ENCODE results near the gene TMC7.

Gene TMC7

GRCh38 chr16:19003935-19004334 lies 20.2 kb downstream of the TMC7 start:
- WGBS (ENCODE audit: insufficient coverage, insufficient read length): no CpG with 5 or more reads among the region's 4 CpGs
- no peak overlapping the region for H3K27ac ChIP-seq (ENCODE audit: low read length)
- H3K36me3 ChIP-seq (ENCODE audit: control insufficient read depth, insufficient read depth, low read length): no peaks in the 10 kb centered on the region
- H3K4me1 ChIP-seq (ENCODE audit: control insufficient read depth, insufficient read depth, low read length): peaks cover 5% of the 10 kb centered on the region; the same call in 1 of the 2 replicates
- DNase-seq (ENCODE audit: low read depth, low spot score): no peak
- no peak overlapping the region for H3K4me3 ChIP-seq (ENCODE audit: low read length)
- H3K9me3 ChIP-seq (ENCODE audit: control insufficient read depth, insufficient read depth, low read length): no peaks in the 10 kb centered on the region
- H3K27me3 ChIP-seq (ENCODE audit: control insufficient read depth, insufficient read depth, low read length): no peaks in the 10 kb centered on the region

DNA sequence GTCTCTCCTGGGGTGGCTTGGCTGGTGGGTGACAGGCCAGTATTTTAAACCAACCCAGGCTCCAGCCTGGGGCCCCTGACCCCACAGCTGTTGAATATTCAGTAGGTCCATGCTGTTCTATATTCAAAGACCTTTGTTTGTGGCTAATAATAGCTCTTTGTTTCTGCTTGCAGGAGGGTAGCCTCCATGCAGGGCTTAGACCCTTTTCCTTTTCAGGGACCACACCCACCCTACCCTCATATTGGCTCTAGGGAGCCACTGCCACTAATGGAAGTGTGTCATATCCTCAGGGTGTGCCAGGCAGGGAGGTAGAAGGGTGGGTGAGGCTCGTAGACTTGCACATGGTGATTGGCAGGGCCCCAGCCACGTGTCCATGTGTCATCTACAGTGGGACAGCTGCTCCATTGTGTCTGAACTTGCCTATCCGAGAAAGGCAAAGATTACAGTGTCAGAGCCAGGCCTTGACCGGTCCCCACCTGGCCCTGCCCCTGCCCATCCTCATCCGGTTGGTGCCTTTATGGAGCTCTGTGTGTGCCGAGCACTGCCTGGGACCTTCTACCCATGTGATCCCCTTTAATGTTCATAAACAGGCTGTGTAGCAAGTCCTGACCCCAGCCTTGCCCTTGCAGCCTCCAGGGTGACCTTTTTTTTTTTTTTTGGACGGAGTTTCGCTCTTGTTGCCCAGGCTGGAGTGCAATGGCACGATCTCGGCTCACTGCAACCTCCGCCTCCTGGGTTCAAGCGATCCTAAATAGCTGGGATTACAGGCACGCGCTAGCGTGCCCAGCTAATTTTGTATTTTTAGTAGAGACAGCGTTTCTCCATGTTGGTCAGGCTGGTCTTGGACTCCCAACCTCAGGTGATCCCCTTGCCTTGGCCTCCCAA lies 22.1 kb downstream of the TMC7 start:
- Histone ChIP-seq H3K36me3 (ENCODE audit: control insufficient read depth, insufficient read depth, low read length) (no peaks in the 10 kb centered on the region), H3K27ac (ENCODE audit: low read length) (no peak overlapping the region), H3K4me3 (ENCODE audit: low read length) (no peak overlapping the region), H3K27me3 (ENCODE audit: control insufficient read depth, insufficient read depth, low read length) (no peaks in the 10 kb centered on the region), H3K4me1 (ENCODE audit: control insufficient read depth, insufficient read depth, low read length) (peaks cover 5% of the 10 kb centered on the region; the same call in 1 of the 2 replicates), H3K9me3 (ENCODE audit: control insufficient read depth, insufficient read depth, low read length) (no peaks in the 10 kb centered on the region)
- DNase-seq (ENCODE audit: low read depth, low spot score): no peak
- WGBS (ENCODE audit: insufficient coverage, insufficient read length): no CpG with 5 or more reads among the region's 16 CpGs

- no CpG with 5 or more reads among the region's 20 CpGs for WGBS (ENCODE audit: insufficient coverage, insufficient read length)
- H3K27me3 ChIP-seq (ENCODE audit: control insufficient read depth, insufficient read depth, low read length): no peaks in the 10 kb centered on the region
- H3K27ac ChIP-seq (ENCODE audit: low read length): no peak overlapping the region
- DNase-seq (ENCODE audit: low read depth, low spot score): no peak
- H3K36me3 ChIP-seq (ENCODE audit: control insufficient read depth, insufficient read depth, low read length): no peaks in the 10 kb centered on the region
- H3K9me3 ChIP-seq (ENCODE audit: control insufficient read depth, insufficient read depth, low read length): no peaks in the 10 kb centered on the region
- no peak overlapping the region for H3K4me3 ChIP-seq (ENCODE audit: low read length)
- peaks cover 4% of the 10 kb centered on the region; the same call in 1 of the 2 replicates for H3K4me1 ChIP-seq (ENCODE audit: control insufficient read depth, insufficient read depth, low read length)
These were observed 22.9 kb downstream of the TMC7 start for GRCh38 chr16:19006446-19007315.

DNA sequence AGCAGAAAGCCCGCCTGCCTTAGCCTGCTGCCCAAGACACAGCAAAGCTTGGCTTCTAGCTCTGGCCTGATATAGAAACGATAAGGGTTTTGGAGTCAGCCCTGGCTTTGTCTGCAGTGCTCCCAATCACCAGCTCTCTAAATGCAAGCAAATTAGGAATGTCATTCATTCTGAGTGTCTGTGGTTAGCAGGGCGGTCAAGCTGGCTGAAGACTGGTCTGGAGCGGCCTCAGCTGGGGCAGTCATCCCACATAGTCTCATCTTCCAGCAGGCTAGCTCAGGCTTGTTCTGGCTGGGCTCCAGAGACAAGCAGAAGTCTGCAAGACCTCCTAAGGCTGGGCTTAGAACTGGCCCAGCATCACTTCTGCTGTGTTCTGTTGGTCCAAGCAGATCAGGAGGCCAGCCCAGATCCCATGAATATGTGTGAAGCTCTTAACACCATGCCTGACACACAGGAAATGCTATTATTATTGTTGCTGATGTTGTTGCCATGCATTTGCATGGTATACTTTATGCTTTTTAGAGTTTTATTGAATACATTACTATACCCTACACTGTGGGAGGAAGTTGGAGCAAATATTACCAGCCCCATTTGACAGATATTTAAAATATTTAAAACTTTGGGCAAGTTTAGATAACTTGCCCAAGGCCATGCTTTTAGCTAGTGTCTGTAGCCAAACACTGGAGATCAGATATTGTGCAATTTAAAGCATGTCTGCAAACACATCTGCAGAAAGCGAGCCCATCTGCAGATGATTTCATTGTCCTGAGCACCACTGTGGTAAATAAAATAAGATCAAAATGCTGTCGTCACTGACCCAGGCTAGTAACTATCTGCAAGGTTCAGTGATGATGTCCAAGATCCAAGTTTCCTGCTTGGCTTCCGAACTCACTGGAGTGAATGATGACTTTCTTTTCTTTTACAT lies 24.8 kb downstream of the TMC7 start:
- peaks cover 3% of the 10 kb centered on the region; the same call in 1 of the 2 replicates for H3K4me1 ChIP-seq (ENCODE audit: control insufficient read depth, insufficient read depth, low read length)
- H3K36me3 ChIP-seq (ENCODE audit: control insufficient read depth, insufficient read depth, low read length): no peaks in the 10 kb centered on the region
- H3K9me3 ChIP-seq (ENCODE audit: control insufficient read depth, insufficient read depth, low read length): no peaks in the 10 kb centered on the region
- DNase-seq (ENCODE audit: low read depth, low spot score): no peak
- H3K4me3 ChIP-seq (ENCODE audit: low read length): no peak overlapping the region
- no peaks in the 10 kb centered on the region for H3K27me3 ChIP-seq (ENCODE audit: control insufficient read depth, insufficient read depth, low read length)
- no CpG with 5 or more reads among the region's 7 CpGs for WGBS (ENCODE audit: insufficient coverage, insufficient read length)
- no peak overlapping the region for H3K27ac ChIP-seq (ENCODE audit: low read length)

- no peaks in the 10 kb centered on the region for H3K4me1 ChIP-seq (ENCODE audit: control insufficient read depth, insufficient read depth, low read length)
- no CpG with 5 or more reads among the region's 3 CpGs for WGBS (ENCODE audit: insufficient coverage, insufficient read length)
- no peaks in the 10 kb centered on the region for H3K9me3 ChIP-seq (ENCODE audit: control insufficient read depth, insufficient read depth, low read length)
- no peak overlapping the region for H3K27ac ChIP-seq (ENCODE audit: low read length)
- no peak for DNase-seq (ENCODE audit: low read depth, low spot score)
- H3K36me3 ChIP-seq (ENCODE audit: control insufficient read depth, insufficient read depth, low read length): no peaks in the 10 kb centered on the region
- no peak overlapping the region for H3K4me3 ChIP-seq (ENCODE audit: low read length)
- no peaks in the 10 kb centered on the region for H3K27me3 ChIP-seq (ENCODE audit: control insufficient read depth, insufficient read depth, low read length)
These were observed 27.5 kb downstream of the TMC7 start for GRCh38 chr16:19011169-19011731.

DNA sequence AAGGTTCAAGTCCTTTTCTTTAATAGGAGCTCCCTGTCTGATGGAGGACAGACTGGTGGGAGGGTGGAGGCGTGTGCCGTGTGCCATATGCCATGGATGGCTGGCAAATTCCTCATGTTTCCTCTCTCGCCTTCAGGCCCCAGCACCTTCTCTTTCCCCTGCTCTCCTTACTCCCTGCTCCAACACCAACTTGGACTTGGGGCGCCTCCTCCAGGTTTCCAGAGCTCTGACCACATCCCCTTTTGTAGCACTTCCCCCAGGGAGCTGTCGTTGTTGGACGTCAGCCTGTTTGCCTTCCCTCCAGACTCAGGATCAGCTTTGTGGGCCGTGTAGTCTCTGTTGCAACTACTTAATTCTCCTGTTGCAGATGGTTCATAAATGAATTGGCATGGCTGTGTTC lies 30.7 kb downstream of the TMC7 start:
- no CpG with 5 or more reads among the region's 7 CpGs for WGBS (ENCODE audit: insufficient coverage, insufficient read length)
- H3K27me3 ChIP-seq (ENCODE audit: control insufficient read depth, insufficient read depth, low read length): no peaks in the 10 kb centered on the region
- no peak overlapping the region for H3K4me3 ChIP-seq (ENCODE audit: low read length)
- H3K27ac ChIP-seq (ENCODE audit: low read length): no peak overlapping the region
- no peak for DNase-seq (ENCODE audit: low read depth, low spot score)
- no peaks in the 10 kb centered on the region for H3K9me3 ChIP-seq (ENCODE audit: control insufficient read depth, insufficient read depth, low read length)
- no peaks in the 10 kb centered on the region for H3K4me1 ChIP-seq (ENCODE audit: control insufficient read depth, insufficient read depth, low read length)
- H3K36me3 ChIP-seq (ENCODE audit: control insufficient read depth, insufficient read depth, low read length): no peaks in the 10 kb centered on the region

DNA sequence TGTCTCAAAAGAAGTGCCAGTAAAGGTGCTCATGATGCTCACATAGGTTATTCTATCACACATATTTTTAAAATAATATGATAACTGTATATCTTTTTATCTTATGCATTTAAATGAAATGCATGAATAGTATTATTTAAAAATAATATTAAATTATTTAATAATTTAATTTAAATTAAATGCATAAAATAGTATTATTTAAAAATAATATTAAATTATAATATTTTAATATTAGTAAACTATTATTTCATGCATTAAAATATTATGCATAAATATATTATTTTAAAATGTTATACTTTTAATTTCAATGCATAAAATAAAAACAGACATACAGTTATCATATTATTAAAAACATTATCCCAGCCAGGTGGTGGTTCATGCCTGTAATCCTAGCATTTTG lies 33.4 kb downstream of the TMC7 start:
- no peaks in the 10 kb centered on the region for H3K27me3 ChIP-seq (ENCODE audit: control insufficient read depth, insufficient read depth, low read length)
- no peak for DNase-seq (ENCODE audit: low read depth, low spot score)
- H3K36me3 ChIP-seq (ENCODE audit: control insufficient read depth, insufficient read depth, low read length): no peaks in the 10 kb centered on the region
- no peaks in the 10 kb centered on the region for H3K4me1 ChIP-seq (ENCODE audit: control insufficient read depth, insufficient read depth, low read length)
- no peak overlapping the region for H3K4me3 ChIP-seq (ENCODE audit: low read length)
- H3K27ac ChIP-seq (ENCODE audit: low read length): no peak overlapping the region
- no peaks in the 10 kb centered on the region for H3K9me3 ChIP-seq (ENCODE audit: control insufficient read depth, insufficient read depth, low read length)

GRCh38 chr16:19020689-19021088 lies 37.0 kb downstream of the TMC7 start:
- no CpG with 5 or more reads among the region's 4 CpGs for WGBS (ENCODE audit: insufficient coverage, insufficient read length)
- DNase-seq (ENCODE audit: low read depth, low spot score): no peak
- Histone ChIP-seq H3K27ac (ENCODE audit: low read length) (no peak overlapping the region), H3K27me3 (ENCODE audit: control insufficient read depth, insufficient read depth, low read length) (no peaks in the 10 kb centered on the region), H3K4me1 (ENCODE audit: control insufficient read depth, insufficient read depth, low read length) (no peaks in the 10 kb centered on the region), H3K9me3 (ENCODE audit: control insufficient read depth, insufficient read depth, low read length) (no peaks in the 10 kb centered on the region), H3K4me3 (ENCODE audit: low read length) (no peak overlapping the region), H3K36me3 (ENCODE audit: control insufficient read depth, insufficient read depth, low read length) (no peaks in the 10 kb centered on the region)

GRCh38 chr16:19021747-19022146 lies 38.0 kb downstream of the TMC7 start:
- Histone ChIP-seq H3K4me1 (ENCODE audit: control insufficient read depth, insufficient read depth, low read length) (no peaks in the 10 kb centered on the region), H3K36me3 (ENCODE audit: control insufficient read depth, insufficient read depth, low read length) (no peaks in the 10 kb centered on the region), H3K27ac (ENCODE audit: low read length) (no peak overlapping the region), H3K27me3 (ENCODE audit: control insufficient read depth, insufficient read depth, low read length) (no peaks in the 10 kb centered on the region), H3K9me3 (ENCODE audit: control insufficient read depth, insufficient read depth, low read length) (no peaks in the 10 kb centered on the region), H3K4me3 (ENCODE audit: low read length) (no peak overlapping the region)
- no CpG with 5 or more reads among the region's 4 CpGs for WGBS (ENCODE audit: insufficient coverage, insufficient read length)
- no peak for DNase-seq (ENCODE audit: low read depth, low spot score)

GRCh38 chr16:19027416-19027815 lies 43.7 kb downstream of the TMC7 start:
- Histone ChIP-seq H3K4me3 (ENCODE audit: low read length) (no peak overlapping the region), H3K4me1 (ENCODE audit: control insufficient read depth, insufficient read depth, low read length) (no peaks in the 10 kb centered on the region), H3K27ac (ENCODE audit: low read length) (no peak overlapping the region), H3K9me3 (ENCODE audit: control insufficient read depth, insufficient read depth, low read length) (no peaks in the 10 kb centered on the region), H3K27me3 (ENCODE audit: control insufficient read depth, insufficient read depth, low read length) (no peaks in the 10 kb centered on the region), H3K36me3 (ENCODE audit: control insufficient read depth, insufficient read depth, low read length) (no peaks in the 10 kb centered on the region)
- no peak for DNase-seq (ENCODE audit: low read depth, low spot score)
- WGBS (ENCODE audit: insufficient coverage, insufficient read length): no CpG with 5 or more reads among the region's 3 CpGs
